Neuronal stem cell (in vitro differentiated cells): ENCODE results near the gene UBXN1.

Experiments
- DNase-seq: peaks from one replicate; pipeline ENCODE4 v3.0.0-alpha.2; 2013; ENCODE audit warnings: low spot score
- H2AFZ ChIP-seq: one replicate; pipeline ENCODE4 v1.6.1; 2013; ENCODE audit warnings: mild to moderate bottlenecking, low read length, inconsistent platforms
- H2AK5ac ChIP-seq: 2 replicates; pipeline ENCODE4 v1.6.1; 2013; ENCODE audit warnings: low read depth, mild to moderate bottlenecking, inconsistent platforms, low read length, moderate library complexity, mixed read lengths
- H2BK120ac ChIP-seq: 2 replicates; pipeline ENCODE4 v1.6.1; 2013; ENCODE audit warnings: low read depth, mild to moderate bottlenecking, inconsistent platforms, low read length, moderate library complexity, mixed read lengths
- H2BK12ac ChIP-seq: one replicate; pipeline ENCODE4 v1.6.1; 2013; ENCODE audit warnings: low read length, inconsistent platforms
- H2BK15ac ChIP-seq: 2 replicates; pipeline ENCODE4 v1.6.1; 2013; ENCODE audit warnings: mild to moderate bottlenecking, low read length, inconsistent platforms, mixed read lengths
- H2BK5ac ChIP-seq: one replicate; pipeline ENCODE4 v1.6.1; 2013; ENCODE audit warnings: inconsistent platforms, mild to moderate bottlenecking, low read length, moderate library complexity
- H3K14ac ChIP-seq: one replicate; pipeline ENCODE4 v1.6.1; 2013; ENCODE audit warnings: low read length, inconsistent platforms
- H3K18ac ChIP-seq: 2 replicates; pipeline ENCODE4 v1.6.1; 2013; ENCODE audit warnings: low read length, inconsistent platforms
- H3K23ac ChIP-seq: 2 replicates; pipeline ENCODE4 v1.6.1; 2013; ENCODE audit warnings: low read depth, mild to moderate bottlenecking, mixed read lengths, low read length, inconsistent platforms; ENCODE audit not compliant: poor library complexity
- H3K27ac ChIP-seq: replicated peaks from 3 replicates; pipeline ENCODE4 v1.5.1; 2013; ENCODE audit warnings: low read length, inconsistent platforms
- H3K27me3 ChIP-seq, 3 experiments: 2 replicates each; pipeline ENCODE4 v1.6.1; 2013; ENCODE audit warnings: low read length in 3 of 3, mild to moderate bottlenecking in 2 of 3, inconsistent platforms in 1 of 3, low read depth in 1 of 3, mixed read lengths in 1 of 3, moderate library complexity in 1 of 3; ENCODE audit not compliant: control insufficient read depth in 3 of 3, insufficient read depth in 3 of 3
- H3K36me3 ChIP-seq, 2 donors: replicated peaks in 1 of 2; 2 replicates each; pipeline ENCODE4 v1.6.1; 2013; ENCODE audit warnings: low read length in 2 of 2; ENCODE audit not compliant: control insufficient read depth in 2 of 2, insufficient read depth in 2 of 2
- H3K4ac ChIP-seq: 2 replicates; pipeline ENCODE4 v1.6.1; 2013; ENCODE audit warnings: inconsistent platforms, mild to moderate bottlenecking, low read length, moderate library complexity
- H3K4me1 ChIP-seq, 2 donors: 1 replicate in 1 of 2; 2 replicates in 1 of 2; pipeline ENCODE4 v1.6.1; 2013; ENCODE audit warnings: low read length in 2 of 2, low read depth in 1 of 2; ENCODE audit not compliant: control insufficient read depth in 2 of 2, insufficient read depth in 1 of 2
- H3K4me2 ChIP-seq: one replicate; pipeline ENCODE4 v1.6.1; 2013; ENCODE audit warnings: mild to moderate bottlenecking, low read length, inconsistent platforms; ENCODE audit not compliant: insufficient read depth, poor library complexity, severe bottlenecking
- H3K4me3 ChIP-seq, 2 donors: 2 replicates each; pipeline ENCODE4 v1.5.1; 2013; ENCODE audit warnings: low read length in 2 of 2, mild to moderate bottlenecking in 2 of 2, inconsistent platforms in 1 of 2, moderate library complexity in 1 of 2
- H3K79me1 ChIP-seq: one replicate; pipeline ENCODE4 v1.6.1; 2013; ENCODE audit warnings: low read depth, mild to moderate bottlenecking, inconsistent platforms, low read length, moderate library complexity
- H3K9ac ChIP-seq: one replicate; pipeline ENCODE4 v1.6.1; 2013; ENCODE audit warnings: mild to moderate bottlenecking, low read depth, low read length, inconsistent platforms; ENCODE audit not compliant: poor library complexity
- H3K9me3 ChIP-seq, 2 donors: replicated peaks in 1 of 2; 2 replicates each; pipeline versions ENCODE3 to v1.6.1; 2013; ENCODE audit warnings: low read length in 2 of 2, mild to moderate bottlenecking in 2 of 2, inconsistent platforms in 1 of 2, low read depth in 1 of 2, mixed read lengths in 1 of 2, moderate library complexity in 1 of 2; ENCODE audit not compliant: control insufficient read depth in 2 of 2, insufficient read depth in 1 of 2
- H4K8ac ChIP-seq: one replicate; pipeline ENCODE4 v1.6.1; 2013; ENCODE audit warnings: low read depth, mild to moderate bottlenecking, inconsistent platforms, low read length, moderate library complexity
- H4K91ac ChIP-seq: one replicate; pipeline ENCODE4 v1.6.1; 2013; ENCODE audit warnings: low read length, low read depth, mild to moderate bottlenecking, inconsistent platforms; ENCODE audit not compliant: poor library complexity
- WGBS, 2 donors: extraction: QIAGEN DNeasy Blood & Tissue Kit; methylation state at CpG; one replicate each; pipeline ENCODE4 v1.1.7; 2013; ENCODE audit warnings: missing lambda C conversion rate in 2 of 2, mixed read lengths in 1 of 2; ENCODE audit not compliant: insufficient read length in 2 of 2, insufficient replicate concordance in 1 of 2; ENCODE audit errors: extremely low coverage in 2 of 2; 5-methylcytosine and 5-hydroxymethylcytosine counted together

UBXN1 gene

DNA sequence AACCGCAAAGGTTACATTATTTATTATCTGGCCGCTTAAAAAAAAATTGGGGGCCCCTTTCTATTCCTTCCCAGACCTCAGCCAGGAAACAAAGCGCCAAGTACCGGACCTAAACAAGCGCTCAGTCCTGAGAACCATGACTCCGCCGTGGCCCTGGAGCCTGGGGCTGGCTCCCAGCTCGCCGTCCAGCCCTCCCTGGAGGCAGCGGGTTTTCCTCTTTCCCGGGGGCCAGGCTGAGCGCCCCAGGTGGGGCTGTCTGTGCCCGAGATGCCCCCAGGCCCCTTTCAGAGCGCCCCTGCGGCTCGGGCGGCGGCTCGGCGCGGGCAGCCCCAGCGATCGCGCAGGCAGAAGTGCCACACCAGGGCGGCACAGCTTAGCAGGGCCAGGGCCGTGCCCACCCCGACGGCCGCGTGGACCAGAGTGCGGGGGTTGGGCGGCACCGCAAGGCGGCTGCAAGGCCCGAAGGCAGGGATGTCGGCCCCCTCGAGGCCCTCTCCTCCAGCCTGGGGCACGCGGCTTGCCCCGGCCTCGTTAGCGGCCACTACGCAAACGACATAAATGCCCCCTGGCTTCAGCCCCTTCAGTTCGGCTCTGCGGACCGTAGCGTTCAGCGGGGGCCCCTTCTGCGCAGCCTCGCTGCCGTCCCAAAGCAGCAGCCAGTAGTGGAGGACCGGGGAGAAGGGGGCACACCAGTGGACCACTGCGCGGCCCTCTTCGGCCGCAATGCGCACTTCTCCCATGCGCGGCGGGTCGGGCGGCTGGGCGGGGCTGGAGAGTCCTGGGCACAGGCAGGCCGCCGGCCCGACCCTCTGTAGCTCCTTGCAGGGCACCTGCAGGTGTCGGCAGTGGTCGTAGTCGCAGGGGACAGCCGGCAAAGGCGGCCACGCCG, 8.9 kb upstream of the UBXN1 start:
- Histone ChIP-seq H2BK15ac (peak overlapping the region; percentile 49), H3K9ac (peak overlapping the region; percentile 60), H3K27ac (no peak overlapping the region), H2AFZ (no peak overlapping the region), H3K18ac (no peak overlapping the region), H2BK120ac (no peak overlapping the region), H4K8ac (no peak overlapping the region), H3K4me3 (no peak overlapping the region), H2BK5ac (peak overlapping the region; percentile 24), H3K79me1 (no peaks in the 10 kb centered on the region), H2AK5ac (peak overlapping the region; percentile 56), H3K4me1 (no peaks in the 10 kb centered on the region), H3K36me3 (peaks cover 23 to 36% of the 10 kb centered on the region in 2 donors), H3K23ac (peak overlapping the region; percentile 65), H3K9me3 (no peaks in the 10 kb centered on the region), H3K4me2 (peak overlapping the region; percentile 11), H4K91ac (no peak overlapping the region), H3K14ac (peak overlapping the region; percentile 21), H3K4ac (no peak overlapping the region), H2BK12ac (no peak overlapping the region), H3K27me3 (no peaks in the 10 kb centered on the region)
- WGBS, 2 donors = no CpG with 5 or more reads among the region's 74 CpGs
- no peak for DNase-seq

GRCh38 chr11:62682518-62682917, 3.6 kb upstream of the UBXN1 start:
- Histone ChIP-seq H2BK12ac (no peak overlapping the region), H3K27me3 (no peaks in the 10 kb centered on the region), H4K8ac (no peak overlapping the region), H2AFZ (no peak overlapping the region), H3K9me3 (no peaks in the 10 kb centered on the region), H2BK5ac (no peak overlapping the region), H2BK15ac (no peak overlapping the region), H3K9ac (no peak overlapping the region), H3K4ac (no peak overlapping the region), H3K27ac (no peak overlapping the region), H3K36me3 (peaks cover 4 to 8% of the 10 kb centered on the region in 2 donors), H3K23ac (no peak overlapping the region), H2BK120ac (no peak overlapping the region), H3K4me1 (peaks cover 4 to 11% of the 10 kb centered on the region in 2 donors), H3K79me1 (peaks cover 6% of the 10 kb centered on the region), H3K14ac (no peak overlapping the region), H4K91ac (no peak overlapping the region), H3K18ac (no peak overlapping the region), H3K4me3 (no peak overlapping the region), H2AK5ac (no peak overlapping the region), H3K4me2 (no peak overlapping the region)
- no peak for DNase-seq
- no CpG with 5 or more reads among the region's 7 CpGs for WGBS, 2 donors

GRCh38 chr11:62680825-62681240, 2.0 kb upstream of the UBXN1 start:
- Histone ChIP-seq H3K27me3 (no peaks in the 10 kb centered on the region), H2BK15ac (no peak overlapping the region), H3K79me1 (peaks cover 6% of the 10 kb centered on the region), H2AFZ (peak overlapping the region; percentile 82), H3K9ac (no peak overlapping the region), H3K23ac (no peak overlapping the region), H3K27ac (no peak overlapping the region), H3K4ac (no peak overlapping the region), H3K4me3 (no peak overlapping the region), H4K91ac (no peak overlapping the region), H3K36me3 (peaks cover 12 to 23% of the 10 kb centered on the region in 2 donors), H3K18ac (no peak overlapping the region), H3K14ac (no peak overlapping the region), H2BK5ac (no peak overlapping the region), H3K4me2 (no peak overlapping the region), H3K4me1 (peaks cover 4 to 11% of the 10 kb centered on the region in 2 donors), H3K9me3 (no peaks in the 10 kb centered on the region), H4K8ac (no peak overlapping the region), H2BK12ac (no peak overlapping the region), H2BK120ac (no peak overlapping the region), H2AK5ac (no peak overlapping the region)
- WGBS, 2 donors = no CpG with 5 or more reads among the region's 4 CpGs
- DNase-seq = no peak

GRCh38 chr11:62678433-62678769, 472 bp downstream of the UBXN1 start:
- H3K36me3 ChIP-seq = peaks cover 15 to 42% of the 10 kb centered on the region in 2 donors
- H3K9ac ChIP-seq = peak overlapping the region; percentile 98
- WGBS, 2 donors = no CpG with 5 or more reads among the region's 16 CpGs
- H3K79me1 ChIP-seq = peaks cover 6% of the 10 kb centered on the region
- DNase-seq = no peak
- no peak overlapping the region for H2BK120ac ChIP-seq
- no peak overlapping the region for H4K8ac ChIP-seq
- no peak overlapping the region for H3K14ac ChIP-seq
- H3K9me3 ChIP-seq = no peaks in the 10 kb centered on the region
- H2BK5ac ChIP-seq = peak overlapping the region; percentile 96
- H3K4me1 ChIP-seq = peaks cover 4 to 11% of the 10 kb centered on the region in 2 donors
- peak overlapping the region; percentile 66 for H3K18ac ChIP-seq
- no peak overlapping the region for H2BK12ac ChIP-seq
- no peak overlapping the region for H3K27ac ChIP-seq
- peak overlapping the region; percentile 94 for H2AK5ac ChIP-seq
- no peaks in the 10 kb centered on the region for H3K27me3 ChIP-seq
- H3K4me2 ChIP-seq = peak overlapping the region; percentile 71
- peak overlapping the region; percentile 74 for H3K23ac ChIP-seq
- no peak overlapping the region for H2BK15ac ChIP-seq
- H4K91ac ChIP-seq = no peak overlapping the region
- peak overlapping the region; percentile 91 to 95 for H3K4me3 ChIP-seq
- peak overlapping the region; percentile 96 for H2AFZ ChIP-seq
- no peak overlapping the region for H3K4ac ChIP-seq
